ENCODE data around the gene ARSK. TPM values are rescaled to one million over a fixed set of nuclear protein-coding genes. Genes with fewer than 3 reads are reported as not detected.

The ARSK gene
- total and polyA plus RNA-seq, 2 of the 13 experiments (the other 11 are each of a cell fraction or from before 2014, with no cell fraction given) = 7.9 TPM

GRCh38 chr5:95537501-95537900 lies 17.4 kb upstream of the ARSK start:
- TF ChIP-seq ZBTB46 (CRISPR knock-in tag; IDR thresholded peaks at IDR 0.05; ENCODE audit: borderline replicate concordance) (no peak), BHLHE40 (IDR thresholded peaks at IDR 0.05; ENCODE audit: low read length) (no peak), ZBTB44 (CRISPR knock-in tag; IDR thresholded peaks at IDR 0.05) (no peak), ZNF138 (CRISPR knock-in tag; IDR thresholded peaks at IDR 0.05; ENCODE audit: low read depth) (no peak), ZNF580 (CRISPR knock-in tag; IDR thresholded peaks at IDR 0.05; ENCODE audit: borderline replicate concordance, low read depth) (no peak), FOXJ3 (CRISPR knock-in tag; IDR thresholded peaks at IDR 0.05; ENCODE audit: borderline replicate concordance) (no peak)

More at GRCh38 chr5:95537501-95537900, 17.4 kb upstream of the ARSK start:
- Histone ChIP-seq H3K9me3 (ENCODE audit: low read length) (no peaks in the 10 kb centered on the region), H3K4me3 (replicated peaks in 1 of 3; ENCODE audit: insufficient read depth in 1 of 3, low read depth in 2 of 3, low read length in 3 of 3) (no peak overlapping the region), H2AFZ (ENCODE audit: low read length) (no peak overlapping the region), H3K79me2 (ENCODE audit: insufficient read depth, low read length) (peaks cover 1% of the 10 kb centered on the region), H4K20me1 (ENCODE audit: insufficient read depth, low read length) (no peaks in the 10 kb centered on the region), H3K36me3 (replicated peaks in 1 of 2; ENCODE audit: control insufficient read depth in 1 of 2, insufficient read depth in 2 of 2, low read length in 2 of 2) (peaks cover 3 to 50% of the 10 kb centered on the region in 2 experiments), H3K27me3 (ENCODE audit: control insufficient read depth in 1 of 2, insufficient read depth in 2 of 2, low read length in 2 of 2) (no peaks in the 10 kb centered on the region), H3K4me1 (ENCODE audit: insufficient read depth, low read length) (no peaks in the 10 kb centered on the region), H3K27ac (ENCODE audit: extremely low read length, insufficient read depth, low read length) (no peak overlapping the region), H3K9ac (ENCODE audit: insufficient read depth, low read depth, low read length) (no peak overlapping the region), H3K4me2 (ENCODE audit: low read depth, low read length) (no peak overlapping the region)
- WGBS (ENCODE audit: low lambda C conversion rate) = 98% methylated on average over 2 of the region's 2 CpGs
- in situ Hi-C loops (cut with HindIII; ENCODE audit: extremely low pct_ligation_motif_present, low pct_unique_long_range_greater_than_20kb) (no loop called here), intact Hi-C loops (cut with micrococcal nuclease; ENCODE audit: unreplicated experiment) (no loop called here)
- DNase-seq (ENCODE audit: low spot score) (no peak), ATAC-seq (no peak), FAIRE-seq (no peak)
- CTCF ChIA-PET (ENCODE audit: low intra/inter-chr PET ratio, low total read pairs) = no interaction called here
- BruUV-seq (replicated peaks) = no TSS peak
- POLR2A ChIA-PET = no interaction called here

Measured in HepG2 (cell line).